GM04504 (cell line): ENCODE measurements around the gene S100A6.
A peak's percentile ranks its signal among the peaks of the same experiment; 100 is the strongest.

Experiments used
- DNase-seq: peaks from one replicate; pipeline ENCODE4 v3.0.0-alpha.2; 2012; ENCODE audit warnings: low read depth

The S100A6 gene

GRCh38 chr1:153503766-153504165, 32.0 kb downstream of the S100A6 start:
- DNase-seq: no peak

GRCh38 chr1:153498746-153499145, 37.0 kb downstream of the S100A6 start:
- DNase-seq: no peak

GRCh38 chr1:153495536-153495935, 40.3 kb downstream of the S100A6 start:
- no peak for DNase-seq

- DNase-seq: no peak
Measured at GRCh38 chr1:153494976-153495535, 40.7 kb downstream of the S100A6 start.

- no peak for DNase-seq
Measured at GRCh38 chr1:153493343-153493960, 42.3 kb downstream of the S100A6 start.

GRCh38 chr1:153490272-153491051, 45.3 kb downstream of the S100A6 start:
- DNase-seq: peak; percentile 94

- no peak for DNase-seq
Measured at GRCh38 chr1:153488731-153489130, 47.1 kb downstream of the S100A6 start.

- DNase-seq: no peak
Measured at GRCh38 chr1:153487707-153488106, 48.1 kb downstream of the S100A6 start.

- DNase-seq: no peak
Measured at GRCh38 chr1:153485863-153486262, 49.9 kb downstream of the S100A6 start.
